ENCODE measurements around the gene LEFTY1. TPM values are rescaled to one million over a fixed set of nuclear protein-coding genes. Genes with fewer than 3 reads are reported as not detected.

Gene LEFTY1
- polyA plus RNA-seq, result not detected in 2 replicates

GRCh38 chr1:225888898-225889601, at the start of gene LEFTY1:
LEFTY1 (minus strand) TSS chr1:225889146; CDS start chr1:225889066, 80 bp downstream.

GRCh38 chr1:225923692-225924555, 35.0 kb upstream of the LEFTY1 start, which contains the start of gene PYCR2:
PYCR2 (minus strand) TSS chr1:225924250; CDS start chr1:225924110, 140 bp downstream.

GRCh38 chr1:225881959-225882693, 6.8 kb downstream of the LEFTY1 start, which contains the start of gene TMEM63A:
TMEM63A (minus strand) TSS chr1:225882380; CDS start chr1:225877580, 4,800 bp downstream.

Other genes starting within 250 kb of the LEFTY1 start
- 2.5 and 5.0 TPM in 2 replicates for gene ENAH, start 236.0 kb downstream of the LEFTY1 start, polyA plus RNA-seq
- gene SRP9, start 111.3 kb downstream of the LEFTY1 start, polyA plus RNA-seq, result 405 and 517 TPM in 2 replicates
- gene EPHX1, start 79.0 kb downstream of the LEFTY1 start, polyA plus RNA-seq, result 1.6 and 2.1 TPM in 2 replicates
- 0.20 and 0.51 TPM in 2 replicates for gene TMEM63A, start 6.8 kb downstream of the LEFTY1 start, polyA plus RNA-seq
- gene PYCR2, start 35.1 kb upstream of the LEFTY1 start, polyA plus RNA-seq, result 3.2 and 5.3 TPM in 2 replicates
- not detected in 2 replicates for gene LEFTY2, start 52.1 kb upstream of the LEFTY1 start, polyA plus RNA-seq
- gene SDE2, start 110.2 kb upstream of the LEFTY1 start, polyA plus RNA-seq, result 3.3 and 5.2 TPM in 2 replicates
- gene H3-3A, start 173.6 kb upstream of the LEFTY1 start, polyA plus RNA-seq, result 139 and 152 TPM in 2 replicates